Activated naive CD4-positive, alpha-beta T cell treated with anti-CD3 and anti-CD28 coated beads, Interleukin-2, amount 50 U/mL, for 72 hours (primary cell): ENCODE measurements around the gene TNNC1. TPM values are rescaled to one million over a fixed set of nuclear protein-coding genes. Genes with fewer than 3 reads are reported as not detected.

Experiments used
- ATAC-seq, 2 donors: fragments of 150-1000 bp; cut with Tn5 transposase; 2 replicates each; pipeline ENCODE4 v1.10.0; 2021; ENCODE audit warnings: mild to moderate bottlenecking in 2 of 2, moderate library complexity in 2 of 2
- DNase-seq, 2 donors: peaks; one replicate each; pipeline ENCODE4 v3.0.0; 2021 to 2022; ENCODE audit warnings: low spot score in 2 of 2
- H3K27ac Mint-ChIP-seq, 2 donors: one replicate each; pipeline ENCODE4 v1.8.0; 2022; ENCODE audit warnings: mild to moderate bottlenecking in 2 of 2, mixed read lengths in 2 of 2
- H3K36me3 Mint-ChIP-seq, 2 donors: one replicate each; pipeline ENCODE4 v1.8.0; 2022; ENCODE audit warnings: mixed read lengths in 2 of 2
- H3K9me3 Mint-ChIP-seq, 2 donors: one replicate each; pipeline ENCODE4 v1.8.0; 2022; ENCODE audit warnings: mixed read lengths in 2 of 2
- total RNA-seq, 2 donors: library from RNA; stranded (reverse); gene quantifications; one replicate each; pipeline ENCODE4 v1.2.3, GENCODE V29; 2022

Gene TNNC1
- total RNA-seq, 2 donors from 2014 or later: 6.6 to 8.4 TPM

DNA sequence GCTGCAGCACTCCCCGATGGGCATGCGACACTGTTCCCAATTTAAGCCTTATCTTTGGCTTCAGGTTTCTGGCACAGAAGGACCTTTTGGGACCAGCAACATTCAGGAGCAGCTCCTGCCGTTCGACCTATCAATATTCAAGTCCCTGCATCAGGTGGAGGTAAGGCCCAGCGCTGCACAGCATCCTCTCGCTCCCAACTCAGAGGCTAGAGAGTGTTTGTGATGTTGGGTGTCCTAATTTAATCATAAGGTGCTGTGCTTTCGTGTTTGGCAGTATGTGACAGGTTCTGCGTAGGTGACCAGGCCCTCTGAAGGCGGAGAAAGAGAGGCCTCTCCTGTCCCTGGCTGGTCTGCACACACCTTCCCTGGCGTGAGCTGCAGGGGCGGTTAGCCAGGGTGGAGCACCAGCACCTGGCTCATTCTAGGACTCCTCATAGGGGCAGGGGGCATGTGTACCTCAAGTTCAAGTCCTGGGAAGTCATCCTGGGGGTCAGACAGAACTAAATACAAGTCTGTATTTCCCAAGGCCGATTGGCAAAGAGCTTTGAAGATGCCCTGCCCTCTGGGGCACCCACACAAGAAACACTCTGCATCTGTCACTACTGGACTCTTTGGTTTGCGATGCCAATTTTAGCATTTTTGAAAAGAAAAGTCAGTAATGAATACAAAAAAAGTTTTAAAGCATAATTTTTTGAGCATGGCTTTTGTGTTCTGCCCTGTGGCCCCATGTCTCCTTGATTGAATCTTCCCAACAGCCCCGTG, 18.6 kb upstream of the TNNC1 start:
- DNase-seq (no peak), ATAC-seq (no peak)
- no peaks in the 10 kb centered on the region for H3K9me3 Mint-ChIP-seq
- peak overlapping the region; percentile 12 to 50 for H3K27ac Mint-ChIP-seq
- H3K36me3 Mint-ChIP-seq: no peaks in the 10 kb centered on the region

DNA sequence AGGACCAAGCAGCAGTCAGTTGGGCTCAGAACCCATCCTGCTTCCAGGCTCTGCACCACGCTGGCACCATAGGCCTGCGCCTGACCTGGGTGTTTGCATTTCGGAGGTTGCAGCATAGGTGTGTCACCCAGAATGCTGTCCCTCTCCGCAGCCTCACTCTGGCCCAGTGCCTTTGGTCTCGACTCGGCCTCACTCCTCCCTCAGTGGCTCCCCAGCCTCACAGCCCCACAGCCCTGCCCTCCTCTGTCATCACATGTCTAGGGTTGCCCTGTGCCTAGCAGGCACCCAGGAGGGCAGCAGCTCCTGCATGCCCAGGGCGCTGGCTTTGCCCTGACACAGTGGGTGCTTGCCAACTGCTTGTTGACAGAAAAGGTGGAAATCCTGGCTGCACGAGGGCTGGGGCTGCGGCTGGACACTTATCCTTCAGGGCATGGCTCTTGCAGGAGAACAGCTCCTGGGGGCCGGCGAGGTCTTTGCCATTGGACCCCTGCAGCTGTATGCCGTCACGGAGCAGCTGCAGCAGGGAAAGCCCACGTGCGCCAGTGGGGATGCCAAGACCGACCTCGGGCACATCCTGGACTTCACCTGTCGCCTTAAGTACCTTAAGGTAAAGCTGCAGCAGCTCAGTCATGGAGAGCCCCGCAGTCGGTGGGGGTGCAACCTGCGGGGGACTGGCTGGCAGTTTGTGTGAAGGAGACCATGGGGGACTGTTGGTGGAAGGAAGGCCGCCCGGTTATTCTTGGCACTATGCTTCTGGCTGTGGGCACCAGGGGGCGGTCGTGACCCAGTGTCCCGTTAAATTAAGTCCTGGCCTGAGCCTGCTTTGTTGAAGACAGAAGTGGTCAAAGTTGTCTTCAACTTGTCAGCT, 17.8 kb upstream of the TNNC1 start:
- ATAC-seq: peak; percentile 34 to 59
- Mint-ChIP-seq H3K27ac (peak overlapping the region; percentile 12 to 50), H3K9me3 (no peaks in the 10 kb centered on the region), H3K36me3 (no peaks in the 10 kb centered on the region)
- peak in 1 of 2 donors; percentile 42 for DNase-seq

GRCh38 chr3:52470920-52471319, 17.1 kb upstream of the TNNC1 start:
- ATAC-seq (no peak), DNase-seq (no peak)
- Mint-ChIP-seq H3K27ac (peak overlapping the region in 1 of 2 donors; percentile 62), H3K36me3 (no peaks in the 10 kb centered on the region), H3K9me3 (no peaks in the 10 kb centered on the region)

GRCh38 chr3:52469001-52469400, 15.2 kb upstream of the TNNC1 start:
- H3K9me3 Mint-ChIP-seq: no peaks in the 10 kb centered on the region
- DNase-seq: no peak
- peak overlapping the region; percentile 30 to 65 for H3K27ac Mint-ChIP-seq

DNA sequence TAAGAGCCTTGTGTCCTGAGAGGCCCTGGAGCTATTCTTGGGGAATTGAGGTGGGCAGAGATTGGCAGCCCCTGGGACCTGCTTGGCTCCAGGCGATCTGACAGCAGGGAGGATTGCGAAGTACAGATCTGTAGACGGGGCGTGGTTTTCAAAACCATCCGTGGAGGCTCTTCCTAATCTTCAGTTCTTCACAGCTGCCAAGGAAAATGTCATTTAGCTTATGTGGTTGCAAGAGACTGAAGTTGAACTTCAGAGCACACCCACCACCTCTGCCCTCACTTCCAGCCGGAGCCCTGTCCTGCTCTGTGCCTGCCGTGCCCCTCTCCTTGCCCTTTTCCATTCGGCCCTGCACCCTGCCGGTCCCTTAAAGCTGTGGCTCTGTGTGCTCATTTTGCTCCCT, 14.5 kb upstream of the TNNC1 start:
- no peak for ATAC-seq
- H3K9me3 Mint-ChIP-seq: no peaks in the 10 kb centered on the region
- no peak for DNase-seq
- H3K27ac Mint-ChIP-seq: peak overlapping the region; percentile 30 to 65
- peaks cover 0 to under 1% of the 10 kb centered on the region in 2 donors for H3K36me3 Mint-ChIP-seq

More at GRCh38 chr3:52469001-52469400, 15.2 kb upstream of the TNNC1 start:
- no peaks in the 10 kb centered on the region for H3K36me3 Mint-ChIP-seq
- ATAC-seq: no peak

DNA sequence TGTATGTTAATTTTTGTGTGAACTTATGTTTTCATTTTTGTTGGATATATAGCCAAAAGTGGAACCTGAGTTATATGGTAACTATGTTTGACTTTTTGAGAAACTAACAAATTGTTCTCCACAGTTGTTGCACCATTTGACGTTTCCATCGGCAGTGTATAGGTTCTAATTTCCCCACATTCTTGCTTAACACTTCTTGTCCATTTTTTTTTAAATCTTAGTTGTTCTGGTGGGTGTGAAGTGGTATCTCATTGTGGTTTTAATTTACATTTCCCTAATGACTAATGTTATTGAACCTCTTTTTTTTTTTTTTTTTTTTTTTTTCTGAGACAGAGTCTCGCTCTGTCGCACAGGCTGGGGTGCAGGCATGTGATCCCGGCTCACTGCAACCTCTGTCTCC, 9.6 kb upstream of the TNNC1 start:
- ATAC-seq: no peak
- H3K27ac Mint-ChIP-seq: no peak overlapping the region
- peaks cover 0 to 8% of the 10 kb centered on the region in 2 donors for H3K36me3 Mint-ChIP-seq
- no peak for DNase-seq
- H3K9me3 Mint-ChIP-seq: no peaks in the 10 kb centered on the region

GRCh38 chr3:52461874-52462273, 8.0 kb upstream of the TNNC1 start:
- DNase-seq (no peak), ATAC-seq (no peak)
- H3K27ac Mint-ChIP-seq: no peak overlapping the region
- H3K9me3 Mint-ChIP-seq: no peaks in the 10 kb centered on the region
- H3K36me3 Mint-ChIP-seq: peaks cover 5 to 19% of the 10 kb centered on the region in 2 donors

DNA sequence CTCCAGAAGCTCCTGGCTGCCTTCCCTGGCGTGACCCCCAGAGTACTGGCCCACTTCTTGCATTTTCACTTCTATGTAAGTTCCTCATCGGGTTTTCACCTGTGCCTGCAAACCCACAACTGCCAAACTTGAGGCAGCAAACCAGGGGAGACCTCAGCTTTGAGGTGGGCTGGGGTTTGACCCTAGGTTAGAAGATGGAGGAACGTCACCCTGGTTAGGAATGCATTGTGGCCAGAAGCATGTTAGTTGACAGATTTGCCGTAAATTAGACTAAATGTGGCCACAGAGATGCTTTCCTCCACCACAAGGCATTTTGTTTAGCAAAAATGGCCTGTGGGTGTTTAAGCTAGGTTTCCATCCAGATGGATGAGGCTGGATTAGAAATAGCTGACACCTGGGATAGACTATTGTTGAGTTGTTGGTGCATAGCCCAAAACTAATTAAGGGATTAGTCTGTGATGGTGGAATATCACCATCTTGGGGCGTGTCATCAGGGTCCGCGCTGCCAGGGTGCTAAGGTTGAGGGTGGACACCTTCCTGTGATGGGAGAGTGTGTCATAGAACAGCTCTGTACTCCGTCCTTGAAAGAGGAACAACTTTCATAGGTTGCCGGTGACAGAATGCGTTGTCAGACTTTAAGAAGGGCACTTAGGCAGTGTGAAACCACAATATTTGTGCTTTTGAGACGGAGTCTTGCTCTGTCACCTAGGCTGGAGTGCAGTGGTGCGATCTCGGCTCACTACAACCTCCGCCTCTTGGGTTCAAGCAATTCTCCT, 5.1 kb upstream of the TNNC1 start:
- no peak overlapping the region for H3K27ac Mint-ChIP-seq
- H3K36me3 Mint-ChIP-seq: peaks cover 18 to 36% of the 10 kb centered on the region in 2 donors
- H3K9me3 Mint-ChIP-seq: no peaks in the 10 kb centered on the region
- DNase-seq: no peak
- no peak for ATAC-seq

DNA sequence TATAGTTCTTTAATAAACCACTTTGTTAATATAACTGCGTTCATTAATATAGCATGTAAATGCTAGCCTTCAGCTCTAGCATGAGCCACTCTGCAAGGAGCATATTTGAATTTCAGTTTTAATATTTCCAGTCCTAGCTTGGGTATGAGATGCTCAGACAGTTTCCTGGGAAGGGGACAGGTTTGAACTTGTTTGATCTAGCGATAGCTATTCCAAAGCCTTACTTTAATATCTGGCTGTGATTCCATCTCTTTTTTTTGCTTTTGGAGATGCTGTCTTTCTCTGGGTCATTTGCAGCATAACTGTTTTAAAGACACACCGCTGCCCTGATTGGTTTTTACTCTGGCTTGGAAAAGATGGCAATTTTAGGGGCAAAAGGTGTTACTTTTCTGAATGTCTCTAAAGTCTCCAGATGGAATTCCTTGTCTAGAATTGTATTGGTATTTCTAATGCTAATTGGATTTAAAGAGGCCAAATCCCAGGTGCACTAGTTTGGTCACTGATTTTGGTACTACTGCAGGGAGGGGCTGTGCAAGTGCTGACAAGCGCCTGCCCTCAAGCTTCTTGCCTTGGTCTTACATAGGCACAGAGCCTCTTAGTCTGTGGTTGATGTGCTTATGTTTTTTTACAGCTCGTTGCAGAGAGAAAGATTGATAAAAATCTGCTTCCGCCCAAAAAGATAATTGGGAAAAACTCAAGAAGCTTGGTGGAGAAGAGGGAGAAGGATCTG, 4.4 kb upstream of the TNNC1 start:
- Mint-ChIP-seq H3K9me3 (no peaks in the 10 kb centered on the region), H3K36me3 (peaks cover 18 to 34% of the 10 kb centered on the region in 2 donors), H3K27ac (peak overlapping the region in 1 of 2 donors; percentile 72)
- no peak for DNase-seq
- ATAC-seq: no peak

DNA sequence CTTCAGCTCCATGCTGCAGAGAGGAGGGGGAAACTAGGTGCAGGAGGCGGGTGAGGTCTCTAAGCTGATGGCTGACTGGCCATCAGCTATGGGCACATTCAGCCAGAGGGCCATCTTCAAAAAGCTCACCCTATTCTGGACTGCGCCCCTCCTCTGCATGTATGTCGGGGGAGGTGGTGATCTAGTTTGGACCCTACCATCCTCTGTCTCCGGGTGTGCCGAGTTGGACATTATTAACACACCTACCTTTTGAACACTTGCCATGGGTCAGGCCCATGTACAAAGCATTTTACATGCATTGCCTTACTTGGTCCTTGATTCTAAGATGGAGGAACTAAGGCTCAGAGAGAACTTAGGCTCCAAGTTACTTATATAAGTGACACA, 3.0 kb upstream of the TNNC1 start:
- peaks cover 18 to 31% of the 10 kb centered on the region in 2 donors for H3K36me3 Mint-ChIP-seq
- H3K27ac Mint-ChIP-seq: peak overlapping the region; percentile 96 to 99
- DNase-seq: no peak
- no peaks in the 10 kb centered on the region for H3K9me3 Mint-ChIP-seq
- ATAC-seq: no peak

- ATAC-seq (no peak), DNase-seq (no peak)
- Mint-ChIP-seq H3K27ac (peak overlapping the region; percentile 96 to 99), H3K36me3 (peaks cover 18 to 31% of the 10 kb centered on the region in 2 donors), H3K9me3 (no peaks in the 10 kb centered on the region)
These were observed 2.4 kb upstream of the TNNC1 start for GRCh38 chr3:52456169-52456799.

GRCh38 chr3:52455283-52456168, 1.7 kb upstream of the TNNC1 start, which contains the start of gene NISCH:
Gene NISCH (plus strand): TSS chr3:52455604. CDS start chr3:52455642, 38 bp downstream.
- peak within 1 kb of the TSS; percentile 98 to 99 for H3K27ac Mint-ChIP-seq
- DNase-seq (peak; percentile 92 to 99), ATAC-seq (peak; percentile 94 to 95)
- H3K36me3 Mint-ChIP-seq: peaks cover 18 to 31% of the 10 kb centered on the region in 2 donors
- no peaks in the 10 kb centered on the region for H3K9me3 Mint-ChIP-seq

DNA sequence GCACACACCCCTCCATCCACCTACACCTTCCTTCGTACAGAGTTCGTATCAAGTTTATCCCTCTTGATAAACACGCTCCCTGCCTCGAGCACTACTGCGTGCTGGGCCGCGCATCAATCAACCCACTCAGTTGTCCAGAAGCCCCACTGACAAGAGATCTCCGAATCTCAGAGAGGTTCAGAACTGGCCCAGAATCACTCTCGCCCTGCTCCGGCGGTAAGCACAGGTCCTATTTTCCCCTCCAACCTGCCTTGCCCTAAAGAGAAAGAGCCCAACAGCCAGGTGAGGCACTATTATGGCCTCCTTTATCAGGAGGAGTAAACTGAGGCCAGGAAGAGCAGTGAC, 1.1 kb upstream of the TNNC1 start:
- H3K9me3 Mint-ChIP-seq: no peaks in the 10 kb centered on the region
- ATAC-seq: peak; percentile 1 to 19
- DNase-seq: no peak
- peak overlapping the region; percentile 98 to 99 for H3K27ac Mint-ChIP-seq
- H3K36me3 Mint-ChIP-seq: peaks cover 18 to 31% of the 10 kb centered on the region in 2 donors

DNA sequence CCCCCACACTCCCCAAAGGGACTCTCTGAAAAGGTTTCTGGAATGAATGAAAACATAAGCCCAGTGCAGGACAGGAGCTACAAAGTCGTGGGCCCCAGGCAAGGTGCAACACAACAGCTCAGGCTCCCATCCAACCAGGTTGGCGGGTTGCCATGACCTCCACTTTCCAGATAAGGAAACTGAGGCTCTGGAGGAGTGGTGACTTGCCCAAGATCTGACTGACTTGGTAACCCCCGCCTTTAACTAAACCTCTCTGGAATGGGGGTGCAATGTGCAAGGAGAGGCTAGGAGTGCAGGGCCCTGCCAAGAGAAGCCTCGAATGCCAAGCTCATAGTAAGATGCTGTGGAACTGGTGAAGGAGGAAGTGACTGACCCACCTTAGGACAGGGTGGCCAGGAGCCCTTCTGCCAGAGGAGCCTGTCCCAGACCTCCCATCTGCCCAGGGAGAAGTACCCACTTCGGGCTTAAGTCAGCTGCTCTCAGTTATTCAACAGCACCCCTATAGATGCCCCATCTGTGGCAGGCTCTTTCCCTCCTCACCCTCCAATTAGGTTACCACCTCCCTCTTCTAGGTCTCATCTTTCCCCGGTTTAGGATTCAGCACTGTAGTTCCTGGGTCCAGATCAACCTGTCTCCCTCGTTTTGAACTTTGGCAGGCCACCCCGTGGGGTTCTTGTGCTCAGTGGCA, 553 bp upstream of the TNNC1 start:
- peak in 1 of 2 donors; percentile 3 for ATAC-seq
- DNase-seq: no peak
- no peaks in the 10 kb centered on the region for H3K9me3 Mint-ChIP-seq

More for the DNA sequence above, 553 bp upstream of the TNNC1 start:
- H3K36me3 Mint-ChIP-seq: peaks cover 18 to 31% of the 10 kb centered on the region in 2 donors
- peak overlapping the region; percentile 98 to 99 for H3K27ac Mint-ChIP-seq
